Measurements from ENCODE around the gene SEMA6D.

- TF ChIP-seq POLR2A (IDR thresholded peaks at IDR 0.05; ENCODE audit: low read length) (no peak), GATA1 (IDR thresholded peaks at IDR 0.05; ENCODE audit: low read depth, low read length) (no peak)
These were observed 27.2 kb downstream of the SEMA6D start for GRCh38 chr15:47744496-47744895.
